Ovary (tissue), 9 donors: ENCODE measurements around the gene C1QTNF6. TPM values are rescaled to one million over a fixed set of nuclear protein-coding genes. Genes with fewer than 3 reads are reported as not detected.

ENCODE experiments used
- DNase-seq, 5 donors: peaks; one replicate each; pipeline ENCODE4 v3.0.0-alpha.2; 2019 to 2020
- H3K27ac ChIP-seq, 2 donors: fragments of 200-600 bp; one replicate each; pipeline versions ENCODE4 v1.5.1 to v1.8.0; 2019 to 2022
- H3K27me3 ChIP-seq: fragments of 200-600 bp; one replicate; pipeline ENCODE4 v1.8.0; 2022
- H3K36me3 ChIP-seq: fragments of 200-600 bp; sonication (generic); one replicate; pipeline ENCODE4 v1.5.1; 2019
- H3K4me1 ChIP-seq: one replicate; pipeline ENCODE4 v1.8.1; 2013; ENCODE audit warnings: mild to moderate bottlenecking, moderate library complexity; ENCODE audit not compliant: insufficient read depth
- H3K4me3 ChIP-seq: fragments of 200-600 bp; sonication (generic); one replicate; pipeline ENCODE4 v1.5.1; 2017
- H3K9me3 ChIP-seq, 2 donors: fragments of 200-600 bp in 1 of 2; sonication (generic) in 1 of 2; one replicate each; pipeline versions ENCODE4 v1.5.1 to v1.8.1; 2013 to 2019; ENCODE audit warnings: mild to moderate bottlenecking in 1 of 2, moderate library complexity in 1 of 2
- CTCF ChIP-seq, 3 donors: fragments of 450-650 bp in 2 of 3; fragments of 200-600 bp in 1 of 3; IDR thresholded peaks; one replicate each; pipeline versions ENCODE4 v1.5.1 to v1.8.0; 2016 to 2022; ENCODE audit warnings: antibody characterized with exemption in 3 of 3, mild to moderate bottlenecking in 1 of 3
- EP300 ChIP-seq: sonication (generic); formaldehyde crosslinking; IDR thresholded peaks from one replicate; pipeline ENCODE4 v1.6.1; 2017; ENCODE audit warnings: antibody characterized with exemption
- POLR2A ChIP-seq: fragments of 450-650 bp; IDR thresholded peaks from one replicate; pipeline ENCODE4 v1.6.1; 2017; ENCODE audit warnings: antibody characterized with exemption, mild to moderate bottlenecking, moderate library complexity
- WGBS, 3 donors: extraction: QIAGEN DNeasy Blood & Tissue Kit in 1 of 3; methylation state at CpG; one replicate each; pipeline versions ENCODE4 v1.1.5 to v1.1.7; 2013 to 2017; 5-methylcytosine and 5-hydroxymethylcytosine counted together
- intact Hi-C, 4 donors: fragments of 100-400 bp; cut with DNase I; formaldehyde crosslinking; loops; one replicate each; pipeline versions ENCODE4 v1.11.0 to v1.15.1; 2022 to 2023
- polyA plus RNA-seq, 2 donors: library from polyadenylated mRNA; stranded (reverse); fragments of 200-250 nt in 1 of 2; fragments of 350-450 nt in 1 of 2; fragmentation: Illumina TruSeq in 1 of 2; extraction: RNeasy Lipid Tissue Mini Kit (QIAGEN cat#74804) in 1 of 2; gene quantifications; one replicate each; pipeline ENCODE4 v1.2.3, GENCODE V29; 2013 to 2014
- total RNA-seq, 7 donors: library from RNA; depleted of rRNA in 2 of 7; stranded (reverse); fragments of >200 nt in 2 of 7; fragmentation: NEBNext Ultra II Directional in 3 of 7; extraction: Animal tissue kit (Norgen Biotek cat#: 25700) in 3 of 7; gene quantifications; one replicate each; pipeline versions ENCODE4 v1.1.0 to v1.2.4, GENCODE V29; 2016 to 2023
- donor health status: DM: no; HTN: no; CAD: no; lungs with moderate emphysema.
- donor health status: DM: no; HTN: no; CAD: no.
- donor health status: Bipolar disorder and iron deficiency.
- donor health status: DM: yes; HTN: yes; CAD: no.
- donor health status: DM: no; HTN: no; CAD: no.
- donor health status: DM: yes; HTN: yes; CAD: no.

The C1QTNF6 gene
- total and polyA plus RNA-seq, 9 donors: 4.0 to 8.5 (median 6.4) TPM

GRCh38 chr22:37157516-37158285 is 30.3 kb downstream of the C1QTNF6 start:
- TF ChIP-seq POLR2A: no peak
- no peak for TF ChIP-seq CTCF (IDR thresholded peaks at IDR 0.05)
- TF ChIP-seq EP300: no peak
- WGBS, 3 donors: 73 to 75% (median 74%) methylated on average over 13 of the region's 13 CpGs
- intact Hi-C loops: no loop called here
- Histone ChIP-seq H3K4me3 (no peak overlapping the region), H3K27ac (no peak overlapping the region), H3K9me3 (no peaks in the 10 kb centered on the region), H3K36me3 (no peaks in the 10 kb centered on the region), H3K4me1 (no peaks in the 10 kb centered on the region), H3K27me3 (no peaks in the 10 kb centered on the region)
- DNase-seq: no peak

- Histone ChIP-seq H3K4me1 (no peaks in the 10 kb centered on the region), H3K27ac (no peak overlapping the region), H3K36me3 (no peaks in the 10 kb centered on the region), H3K4me3 (no peak overlapping the region), H3K9me3 (no peaks in the 10 kb centered on the region), H3K27me3 (no peaks in the 10 kb centered on the region)
- DNase-seq: no peak
- TF ChIP-seq POLR2A (no peak), EP300 (no peak), CTCF (IDR thresholded peaks at IDR 0.05) (no peak)
- intact Hi-C loops: no loop called here
- WGBS, 3 donors: 82 to 89% (median 87%) methylated on average over 13 of the region's 13 CpGs
Observed at GRCh38 chr22:37156686-37157435, 31.2 kb downstream of the C1QTNF6 start.

GRCh38 chr22:37155971-37156370 is 32.1 kb downstream of the C1QTNF6 start:
- intact Hi-C loops: no loop called here
- Histone ChIP-seq H3K27me3 (no peaks in the 10 kb centered on the region), H3K4me1 (no peaks in the 10 kb centered on the region), H3K36me3 (no peaks in the 10 kb centered on the region), H3K4me3 (no peak overlapping the region), H3K9me3 (no peaks in the 10 kb centered on the region), H3K27ac (no peak overlapping the region)
- WGBS, 3 donors: 83 to 93% (median 87%) methylated on average over 8 of the region's 8 CpGs
- TF ChIP-seq POLR2A: no peak
- no peak for TF ChIP-seq EP300
- no peak for TF ChIP-seq CTCF (IDR thresholded peaks at IDR 0.05)
- no peak for DNase-seq

GRCh38 chr22:37154925-37155712 is 32.9 kb downstream of the C1QTNF6 start:
- H3K27me3 ChIP-seq: no peaks in the 10 kb centered on the region
- 78 to 89% (median 80%) methylated on average over 7 of the region's 7 CpGs for WGBS, 3 donors
- no peak for DNase-seq
- TF ChIP-seq EP300: no peak
- no peak for TF ChIP-seq CTCF (IDR thresholded peaks at IDR 0.05)
- intact Hi-C loops: no loop called here
- H3K4me3 ChIP-seq: no peak overlapping the region
- no peaks in the 10 kb centered on the region for H3K36me3 ChIP-seq
- H3K4me1 ChIP-seq: no peaks in the 10 kb centered on the region
- no peak overlapping the region for H3K27ac ChIP-seq
- no peaks in the 10 kb centered on the region for H3K9me3 ChIP-seq
